Epithelial cell of alveolus of lung (primary cell): ENCODE measurements around the gene DUSP9. TPM values are rescaled to one million over a fixed set of nuclear protein-coding genes. Genes with fewer than 3 reads are reported as not detected.

Experiments
- total RNA-seq: library from RNA; depleted of rRNA; stranded (reverse); fragments of >200 nt; gene quantifications from 2 replicates; pipeline ENCODE4 v1.2.1, GENCODE V29; 2015

Gene DUSP9
- 0.32 and 0.39 TPM in 2 replicates for total RNA-seq

GRCh38 chrX:153646620-153647373 is at the start of gene DUSP9:
DUSP9 (plus strand) TSS chrX:153647203; CDS start chrX:153647954, 751 bp downstream.

GRCh38 chrX:153598541-153599191 is 48.3 kb upstream of the DUSP9 start, which contains the start of gene CCNQ:
CCNQ (minus strand) TSS chrX:153599139; CDS start chrX:153599073, 66 bp downstream.

GRCh38 chrX:153673428-153674218 is 26.6 kb downstream of the DUSP9 start, which contains the start of gene PNCK:
PNCK (minus strand) TSS chrX:153673813; CDS start chrX:153673076, 737 bp downstream.

GRCh38 chrX:153687121-153688039 is 40.4 kb downstream of the DUSP9 start, which contains the start of gene SLC6A8:
SLC6A8 (plus strand) TSS chrX:153687926; CDS start chrX:153688575, 649 bp downstream.

Other genes with a start within 250 kb of the DUSP9 start
- gene PNMA6E, start 245.9 kb upstream of the DUSP9 start, total RNA-seq, result not detected in 2 replicates
- 0.32 and 0.39 TPM in 2 replicates for gene ZFP92, start 235.7 kb upstream of the DUSP9 start, total RNA-seq
- 0.13 TPM in 1 of 2 replicates, not detected in the other for gene TREX2, start 201.1 kb upstream of the DUSP9 start, total RNA-seq
- 11.8 and 27.9 TPM in 2 replicates for gene HAUS7, start 176.6 kb upstream of the DUSP9 start, total RNA-seq
- 37.9 and 67.1 TPM in 2 replicates for gene BGN, start 152.2 kb upstream of the DUSP9 start, total RNA-seq
- gene ATP2B3, start 129.6 kb upstream of the DUSP9 start, total RNA-seq, result not detected in 2 replicates
- 20.4 and 40.1 TPM in 2 replicates for gene CCNQ, start 48.1 kb upstream of the DUSP9 start, total RNA-seq
- gene PNCK, start 26.6 kb downstream of the DUSP9 start, total RNA-seq, result 2.0 TPM in 1 of 2 replicates, not detected in the other
- 9.1 and 29.3 TPM in 2 replicates for gene SLC6A8, start 40.7 kb downstream of the DUSP9 start, total RNA-seq
- 76.3 and 111 TPM in 2 replicates for gene BCAP31, start 77.2 kb downstream of the DUSP9 start, total RNA-seq
- gene ABCD1, start 77.7 kb downstream of the DUSP9 start, total RNA-seq, result 14.0 and 14.5 TPM in 2 replicates
- 1.4 and 4.2 TPM in 2 replicates for gene PLXNB3, start 117.0 kb downstream of the DUSP9 start, total RNA-seq
- gene SRPK3, start 133.8 kb downstream of the DUSP9 start, total RNA-seq, result 0.13 and 0.24 TPM in 2 replicates
- 84.3 and 112 TPM in 2 replicates for gene IDH3G, start 147.2 kb downstream of the DUSP9 start, total RNA-seq
- gene SSR4, start 147.5 kb downstream of the DUSP9 start, total RNA-seq, result 302 and 438 TPM in 2 replicates
- 0.39 and 0.48 TPM in 2 replicates for gene PDZD4, start 183.3 kb downstream of the DUSP9 start, total RNA-seq
- gene L1CAM, start 239.0 kb downstream of the DUSP9 start, total RNA-seq, result 0.56 and 1.8 TPM in 2 replicates